HEK293T (cell line): ENCODE data around the gene PIK3R5.

Source experiments
- CTCF ChIA-PET: fragments of 350-600 bp; formaldehyde crosslinking; extraction: SDS; loops from one replicate; lab custom pipeline; 2021; ENCODE audit warnings: antibody characterized with exemption, inconsistent platforms; lab: Yijun Ruan, JAX
- POLR2A ChIA-PET: fragments of 350-600 bp; formaldehyde crosslinking; extraction: SDS; loops from one replicate; lab custom pipeline; 2020; ENCODE audit warnings: antibody characterized with exemption, inconsistent platforms; lab: Yijun Ruan, JAX
- DNase-seq: peaks from one replicate; pipeline ENCODE4 v3.0.0; 2012; ENCODE audit warnings: mixed read lengths; ENCODE audit errors: extremely low spot score
- ARNT ChIP-seq: fragments of 450-650 bp; IDR thresholded peaks from 2 replicates; pipeline ENCODE4 v1.6.1; 2017; ENCODE audit warnings: mild to moderate bottlenecking
- BHLHE40 ChIP-seq: fragments of 450-650 bp; IDR thresholded peaks from 2 replicates; pipeline ENCODE4 v1.6.1; 2016; ENCODE audit warnings: mild to moderate bottlenecking, moderate library complexity, borderline replicate concordance
- CTBP1 ChIP-seq: fragments of 450-650 bp; IDR thresholded peaks from 2 replicates; pipeline ENCODE4 v1.6.1; 2016; ENCODE audit warnings: borderline replicate concordance
- ELF4 ChIP-seq: fragments of 450-650 bp; IDR thresholded peaks from 2 replicates; pipeline ENCODE4 v1.6.1; 2017; ENCODE audit warnings: antibody characterized with exemption
- FOXA1 ChIP-seq: fragments of 450-650 bp; IDR thresholded peaks from 2 replicates; pipeline ENCODE4 v1.6.1; 2016; ENCODE audit warnings: mild to moderate bottlenecking
- FOXK2 ChIP-seq: fragments of 450-650 bp; IDR thresholded peaks from 2 replicates; pipeline ENCODE4 v1.6.1; 2016; ENCODE audit warnings: mild to moderate bottlenecking
- FOXM1 ChIP-seq: fragments of 450-650 bp; IDR thresholded peaks from 2 replicates; pipeline ENCODE4 v1.6.1; 2017; ENCODE audit warnings: mild to moderate bottlenecking, borderline replicate concordance
- HDGF ChIP-seq: fragments of 450-650 bp; IDR thresholded peaks from 2 replicates; pipeline ENCODE4 v1.6.1; 2017; ENCODE audit warnings: antibody characterized with exemption, borderline replicate concordance
- L3MBTL2 ChIP-seq: fragments of 450-650 bp; conservative IDR thresholded peaks from 2 replicates; pipeline ENCODE4 v1.6.1; 2016; ENCODE audit warnings: mild to moderate bottlenecking
- LEF1 ChIP-seq: fragments of 450-650 bp; IDR thresholded peaks from 2 replicates; pipeline ENCODE4 v1.6.1; 2017; ENCODE audit warnings: mild to moderate bottlenecking, borderline replicate concordance
- NFRKB ChIP-seq: fragments of 450-650 bp; IDR thresholded peaks from 2 replicates; pipeline ENCODE4 v1.6.1; 2016; ENCODE audit warnings: mild to moderate bottlenecking, moderate library complexity
- PKNOX1 ChIP-seq: fragments of 450-650 bp; IDR thresholded peaks from 2 replicates; pipeline ENCODE4 v1.6.1; 2016
- SP1 ChIP-seq: fragments of 450-650 bp; IDR thresholded peaks from 2 replicates; pipeline ENCODE4 v1.6.1; 2017
- SUZ12 ChIP-seq: fragments of 450-650 bp; IDR thresholded peaks from 2 replicates; pipeline ENCODE4 v1.6.1; 2016; ENCODE audit warnings: mild to moderate bottlenecking
- TARDBP ChIP-seq: fragments of 450-650 bp; IDR thresholded peaks from 2 replicates; pipeline ENCODE4 v1.6.1; 2016
- ZNF384 ChIP-seq: fragments of 450-650 bp; IDR thresholded peaks from 2 replicates; pipeline ENCODE4 v1.6.1; 2016

The PIK3R5 gene

DNA sequence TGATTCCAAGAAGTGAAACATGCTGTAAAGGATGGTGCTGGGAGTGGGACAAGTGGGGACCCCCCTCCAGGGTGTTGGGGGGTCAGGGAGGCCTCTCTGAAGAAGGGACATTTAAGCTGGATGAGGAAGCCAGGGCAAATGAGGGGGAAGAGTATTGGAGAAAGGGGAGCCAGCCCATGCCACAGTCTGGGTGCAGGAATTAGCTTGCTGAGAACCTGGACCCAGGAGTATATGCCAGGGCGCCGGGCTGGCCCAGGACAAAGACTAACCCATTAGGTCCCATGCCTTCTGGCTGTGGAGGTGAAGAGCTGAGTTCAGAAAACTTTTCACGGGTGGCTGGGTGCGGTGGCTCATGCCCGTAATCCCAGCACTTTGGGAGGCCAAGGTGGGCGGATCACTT is 52.4 kb downstream of the PIK3R5 start:
- CTCF ChIA-PET = interaction anchor here (1.6 kb wide), 1 partner anchor 18 kb away, joined by 6 read pairs; no protein-coding TSS in a partner anchor
- POLR2A ChIA-PET = no interaction called here
- DNase-seq = no peak
- TF ChIP-seq BHLHE40 (no peak), L3MBTL2 (no peak), ELF4 (no peak), NFRKB (no peak), SUZ12 (no peak), LEF1 (no peak), TARDBP (no peak), SP1 (no peak), FOXK2 (no peak), ARNT (no peak), FOXM1 (no peak), FOXA1 (no peak), HDGF (no peak)

DNA sequence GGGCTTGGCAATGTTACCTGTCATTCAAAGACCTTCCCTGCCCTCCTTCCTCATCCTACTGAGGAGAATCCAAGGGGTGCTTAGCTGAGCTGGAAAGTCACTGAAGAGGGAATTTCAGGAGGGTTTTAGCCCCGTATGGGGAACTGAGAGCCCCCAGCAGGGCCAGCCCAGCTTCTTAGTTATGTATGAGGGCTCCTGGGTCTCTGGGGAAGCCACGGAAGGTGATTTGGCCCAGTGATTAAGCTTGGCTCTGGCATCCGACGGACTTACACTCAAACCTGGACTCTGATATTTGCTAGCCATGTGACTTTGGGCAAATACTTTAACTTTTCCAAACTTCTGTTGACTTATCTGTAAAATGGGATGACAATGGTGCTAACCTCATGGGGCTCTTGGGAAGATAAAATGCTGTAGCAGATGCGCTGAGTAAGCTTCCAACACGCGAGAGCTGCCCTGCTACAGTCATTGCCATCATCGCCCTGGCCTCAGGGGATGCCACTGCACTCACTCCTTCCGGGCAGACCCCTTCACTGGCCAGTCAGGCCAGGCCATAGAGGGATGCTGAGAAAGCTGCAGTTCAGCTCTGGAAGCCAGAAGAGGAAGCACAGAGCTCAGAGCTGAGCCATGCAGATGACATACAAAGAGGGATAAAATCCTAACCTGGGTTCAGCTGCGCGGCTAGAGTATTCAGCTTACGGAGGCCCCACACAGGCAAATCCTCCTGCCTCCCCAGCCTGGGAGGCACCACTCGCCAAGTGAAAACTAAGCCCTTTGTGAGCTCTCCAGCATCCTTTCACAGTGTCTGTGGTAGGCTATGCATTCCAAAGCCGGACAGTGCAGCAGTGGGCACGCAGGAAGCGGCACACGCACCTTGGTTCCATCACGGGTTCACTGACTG is 53.2 kb downstream of the PIK3R5 start:
- no peak for DNase-seq
- ChIA-PET POLR2A (no interaction called here), CTCF (interaction anchor here (0.5 to 1.6 kb wide), 3 partner anchors 18 to 78 kb away, joined by 3 to 6 read pairs (median 5); no protein-coding TSS in a partner anchor)
- no peak for TF ChIP-seq ZNF384
- TF ChIP-seq SUZ12 = no peak
- TF ChIP-seq NFRKB = no peak
- TF ChIP-seq BHLHE40 = no peak
- no peak for TF ChIP-seq SP1
- no peak for TF ChIP-seq PKNOX1
- TF ChIP-seq TARDBP = no peak
- no peak for TF ChIP-seq ELF4
- no peak for TF ChIP-seq FOXK2
- no peak for TF ChIP-seq LEF1
- TF ChIP-seq HDGF = no peak
- TF ChIP-seq FOXM1 = no peak
- TF ChIP-seq FOXA1 = no peak

DNA sequence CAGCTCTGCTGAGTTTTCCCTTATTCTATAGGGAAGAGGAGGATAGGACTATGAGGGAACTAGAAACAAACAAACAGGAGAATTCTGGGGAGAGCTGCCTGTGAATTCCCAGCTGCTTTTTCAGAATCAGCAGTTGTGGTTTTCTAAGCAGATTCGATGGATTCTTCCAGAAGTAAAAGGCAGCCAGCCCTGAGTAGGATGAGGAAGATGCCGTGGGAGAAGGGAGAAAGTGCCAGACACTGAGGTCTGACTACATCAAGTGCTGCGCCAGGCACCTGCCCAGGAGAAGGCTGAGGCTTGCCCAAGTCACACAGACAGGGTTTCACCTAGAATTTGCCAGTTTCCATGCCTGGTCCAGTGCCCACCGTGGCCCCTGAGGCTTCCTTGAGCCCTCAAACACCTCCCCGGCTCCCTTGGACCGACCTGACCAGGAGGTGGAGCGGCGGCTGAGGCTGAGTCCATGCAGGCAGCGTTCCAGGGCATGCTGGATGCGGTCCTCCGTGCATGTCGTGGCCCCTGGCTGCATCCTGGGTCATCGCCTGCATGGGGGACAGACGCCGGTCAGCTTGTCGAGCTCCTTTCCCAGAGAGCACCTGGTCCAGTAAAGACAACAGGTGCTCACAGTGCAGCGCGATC is 54.4 kb downstream of the PIK3R5 start:
- no peak for TF ChIP-seq PKNOX1
- TF ChIP-seq SUZ12 = no peak
- no peak for TF ChIP-seq LEF1
- no peak for TF ChIP-seq BHLHE40
- no peak for DNase-seq
- ChIA-PET POLR2A (no interaction called here), CTCF (interaction anchor here (1.0 to 1.1 kb wide), 2 partner anchors 16 to 71 kb away, joined by 3 to 5 read pairs; no protein-coding TSS in a partner anchor)

- ChIA-PET POLR2A (no interaction called here), CTCF (interaction anchor here (1.0 kb wide), 1 partner anchor 73 kb away, joined by 3 read pairs; no protein-coding TSS in a partner anchor)
- DNase-seq = no peak
- TF ChIP-seq LEF1 (no peak), FOXM1 (no peak), CTBP1 (no peak), SUZ12 (no peak)
These were observed 55.8 kb downstream of the PIK3R5 start for GRCh38 chr17:8909586-8910270.

GRCh38 chr17:8905331-8905730 is 60.2 kb downstream of the PIK3R5 start:
- ChIA-PET POLR2A (no interaction called here), CTCF (no interaction called here)
- no peak for DNase-seq
- TF ChIP-seq FOXA1 = no peak
- TF ChIP-seq PKNOX1 = no peak
- no peak for TF ChIP-seq TARDBP
- TF ChIP-seq LEF1 = no peak
- no peak for TF ChIP-seq SP1
- TF ChIP-seq FOXM1 = no peak
- TF ChIP-seq SUZ12 = no peak
- no peak for TF ChIP-seq ELF4
- TF ChIP-seq ARNT = no peak
- no peak for TF ChIP-seq CTBP1
- no peak for TF ChIP-seq L3MBTL2
- no peak for TF ChIP-seq FOXK2
- no peak for TF ChIP-seq HDGF
- no peak for TF ChIP-seq BHLHE40
- no peak for TF ChIP-seq ZNF384
- no peak for TF ChIP-seq NFRKB

GRCh38 chr17:8904686-8905085 is 60.8 kb downstream of the PIK3R5 start:
- no peak for DNase-seq
- TF ChIP-seq PKNOX1 (no peak), ELF4 (no peak), NFRKB (no peak), FOXM1 (no peak), FOXA1 (no peak), ZNF384 (no peak), TARDBP (no peak), ARNT (no peak), SP1 (no peak), L3MBTL2 (no peak), FOXK2 (no peak), HDGF (no peak)
- ChIA-PET CTCF (no interaction called here), POLR2A (no interaction called here)
